HG02763 (cell line): ENCODE data around the gene SYNC.
"Not testable (repeated sequence)": the region's sequence is repeated elsewhere in the genome, so short reads cannot be mapped to it uniquely, and the experiment has no call there.

Source experiments
- ATAC-seq: cut with Tn5 transposase; IDR thresholded peaks from one replicate; pipeline ENCODE4 v1.9.1; 2021; ENCODE audit warnings: mild to moderate bottlenecking, moderate library complexity; ENCODE audit not compliant: unreplicated experiment

SYNC gene

GRCh38 chr1:32647308-32648134 lies 55.0 kb downstream of the SYNC start:
- no peak for ATAC-seq

GRCh38 chr1:32644426-32644825 lies 58.1 kb downstream of the SYNC start:
- no peak for ATAC-seq

GRCh38 chr1:32642292-32642827 lies 60.2 kb downstream of the SYNC start:
- ATAC-seq, result not testable (repeated sequence)

DNA sequence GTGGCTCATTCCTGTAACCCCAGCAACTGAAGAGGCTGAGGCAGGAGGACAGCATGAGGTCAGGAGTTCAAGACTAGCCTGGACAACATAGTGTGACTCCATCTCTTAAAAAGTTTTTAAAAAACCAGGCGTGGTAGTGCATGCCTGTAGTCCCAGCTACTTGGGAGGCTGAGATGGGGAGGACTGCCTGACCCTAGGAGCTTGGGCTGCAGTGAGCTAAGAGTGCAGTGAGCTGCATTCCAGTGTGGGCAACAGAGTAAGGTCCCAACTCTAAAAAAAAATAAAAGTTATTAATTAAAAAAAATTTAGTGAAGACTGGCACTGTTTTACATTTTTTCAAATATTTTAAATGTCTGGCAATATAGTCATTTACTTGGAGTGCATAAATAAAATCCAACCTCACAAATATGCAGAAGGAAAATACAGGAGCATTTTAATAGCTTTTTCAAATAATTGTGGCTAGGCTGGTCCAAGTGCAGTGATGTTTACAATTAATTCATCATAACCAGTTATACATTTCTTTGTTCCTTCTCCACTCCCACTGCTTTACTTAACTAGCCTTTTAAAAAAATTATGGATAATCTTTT lies 63.0 kb downstream of the SYNC start:
- ATAC-seq, result no peak

DNA sequence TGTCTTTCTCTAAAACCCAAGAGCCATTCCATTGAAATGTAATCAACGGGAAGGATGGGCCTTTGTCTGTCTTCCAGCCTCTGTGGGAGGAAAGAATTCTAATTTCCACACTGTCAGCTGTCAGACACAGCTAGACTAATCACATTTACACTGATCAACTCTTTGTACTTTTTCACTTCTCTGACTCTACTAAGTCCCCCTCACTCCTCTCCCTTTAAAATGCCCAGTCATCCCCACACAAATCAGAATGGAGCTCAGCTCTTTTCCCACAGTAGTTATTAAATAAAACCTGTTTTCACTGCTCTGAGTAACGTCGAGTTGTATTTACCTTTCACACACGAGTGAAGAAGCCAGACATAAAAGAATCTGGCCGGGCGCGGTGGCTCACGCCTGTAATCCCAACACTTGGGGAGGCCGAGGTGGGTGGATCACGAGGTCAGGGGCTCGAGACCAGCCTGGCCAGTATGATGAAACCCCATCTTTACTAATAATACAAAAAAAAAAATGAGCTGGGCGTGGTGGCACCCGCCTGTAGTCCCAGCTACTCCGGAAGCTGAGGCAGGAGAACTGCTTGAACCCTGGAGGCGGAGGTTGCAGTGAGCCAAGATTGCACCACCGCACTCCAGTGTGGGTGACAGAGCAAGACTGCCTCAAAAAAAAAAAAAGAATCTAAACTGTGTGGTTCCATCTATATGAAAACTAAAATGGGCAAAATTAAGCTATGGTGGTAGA lies 65.5 kb downstream of the SYNC start:
- ATAC-seq, result no peak

DNA sequence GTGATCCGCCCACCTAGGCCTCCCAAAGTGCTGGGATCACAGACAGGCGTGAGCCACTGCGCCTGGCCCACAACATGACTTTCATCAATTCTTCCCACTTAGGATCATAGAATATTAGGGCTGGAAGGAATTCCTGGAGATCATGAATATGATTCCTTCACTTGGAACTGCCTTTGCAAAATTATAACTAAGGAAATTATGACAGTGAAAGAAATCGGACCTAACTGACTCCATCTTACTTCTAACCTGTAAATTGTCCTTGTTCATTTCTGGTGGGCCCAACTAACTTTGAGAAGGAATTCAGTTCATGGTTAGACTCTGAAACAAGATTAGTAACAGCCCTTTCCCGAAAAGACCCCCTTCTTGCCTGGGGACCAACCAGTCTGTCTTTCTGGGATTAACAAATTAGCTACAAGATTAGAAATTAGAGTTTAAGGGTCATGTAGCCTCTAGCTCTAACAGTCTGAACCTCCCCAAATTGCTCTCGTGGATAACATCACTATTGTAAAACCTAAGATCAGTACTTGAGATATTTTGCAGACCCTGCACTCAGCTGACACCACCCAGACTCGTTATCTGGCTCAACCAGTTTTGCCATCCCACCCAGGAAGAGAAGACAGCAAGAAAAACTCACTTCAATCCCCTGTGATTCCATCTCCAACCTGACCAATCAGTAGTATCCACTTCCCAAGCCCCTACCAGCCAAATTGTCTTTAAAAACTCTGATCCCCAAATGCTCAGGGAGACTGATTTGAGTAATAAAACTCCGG lies 66.9 kb downstream of the SYNC start:
- no peak for ATAC-seq

DNA sequence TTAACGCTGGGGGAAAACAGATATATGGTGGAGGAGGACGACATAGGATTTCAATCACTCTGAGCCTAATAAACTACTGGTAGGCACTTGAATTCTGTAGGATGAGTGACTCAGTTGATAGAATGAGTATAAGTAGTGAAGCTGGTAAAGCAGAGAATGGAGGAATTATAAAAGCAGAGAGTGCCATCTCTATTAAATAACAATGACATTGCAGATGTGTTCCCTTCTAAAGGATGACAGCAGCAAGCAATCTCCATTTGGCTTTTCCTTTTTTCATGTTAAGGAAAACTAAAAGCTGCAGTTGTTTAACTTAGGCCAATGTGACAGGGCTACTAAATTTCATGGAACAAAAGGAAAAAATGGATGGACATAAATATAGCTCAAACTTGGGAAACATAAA lies 69.7 kb downstream of the SYNC start:
- ATAC-seq, result no peak

GRCh38 chr1:32630173-32630572 lies 72.4 kb downstream of the SYNC start:
- ATAC-seq, result not testable (repeated sequence)
